ENCODE measurements around the gene SLC13A4. TPM values are rescaled to one million over a fixed set of nuclear protein-coding genes. Genes with fewer than 3 reads are reported as not detected.
A peak's percentile ranks its signal among the peaks of the same experiment; 100 is the strongest.

The SLC13A4 gene
- total and polyA plus RNA-seq, 2 donors (not counting 3 experiments of a cell fraction or from before 2014, with no cell fraction given): not detected

DNA sequence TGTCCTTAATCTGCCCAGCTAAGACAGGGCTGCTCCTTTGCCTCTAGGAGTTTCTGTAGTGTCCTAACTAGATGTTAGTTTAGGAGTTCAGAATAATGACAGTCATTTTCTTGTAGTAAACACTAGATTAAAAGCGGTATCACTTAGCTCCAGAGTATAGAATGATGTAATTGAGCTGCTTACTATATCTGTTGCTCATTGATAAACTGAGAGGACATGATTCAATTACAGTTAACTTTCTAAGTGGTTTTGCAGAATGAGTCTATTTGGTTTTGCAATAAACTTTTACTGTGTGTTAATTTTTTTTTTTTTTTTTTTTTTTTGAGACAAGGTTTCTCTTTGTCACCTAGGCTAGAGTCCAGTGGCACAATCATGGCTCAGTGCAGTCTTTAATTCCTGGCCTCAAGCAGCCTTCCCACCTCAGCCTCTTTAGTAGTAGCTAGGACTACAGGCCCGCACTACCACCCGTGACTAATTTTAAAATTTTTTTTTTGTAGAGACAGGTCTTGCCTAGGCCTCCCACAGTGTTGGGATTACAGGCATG, 63.9 kb downstream of the SLC13A4 start:
- intact Hi-C loops (cut with micrococcal nuclease) (loop anchor here (5.0 to 10.0 kb wide), 3 partner anchors 152 to 1921 kb away; partner anchors contain the start of gene CNOT4), dilution Hi-C loops (cut with MboI; ENCODE audit: extremely low pct_ligation_motif_present, low sequenced_read_pairs) (no loop called here)
- FAIRE-seq: no peak
- Histone ChIP-seq H3K27me3 (ENCODE audit: control insufficient read depth in 2 of 2, insufficient read depth in 2 of 2, low read length in 2 of 2) (no peaks in the 10 kb centered on the region), H3K4me1 (ENCODE audit: control insufficient read depth, extremely low read depth, insufficient read depth, low read length) (peaks cover 33% of the 10 kb centered on the region), H2AFZ (ENCODE audit: low read depth, low read length) (no peak overlapping the region), H4K20me1 (replicated peaks; ENCODE audit: control insufficient read depth, extremely low read depth, insufficient read depth, low read length) (no peaks in the 10 kb centered on the region), H3K27ac (ENCODE audit: insufficient read depth, low read depth, low read length) (no peak overlapping the region), H3K79me2 (ENCODE audit: control insufficient read depth, insufficient read depth, low read length) (peaks cover 52% of the 10 kb centered on the region), H3K36me3 (ENCODE audit: control insufficient read depth in 2 of 2, extremely low read depth in 1 of 2, insufficient read depth in 2 of 2, low read length in 2 of 2) (peaks cover 0 to 2% of the 10 kb centered on the region in 2 experiments), H3K4me3 (replicated peaks in 1 of 3; ENCODE audit: insufficient read depth in 1 of 3, low read depth in 1 of 3, low read length in 3 of 3) (no peak overlapping the region), H3K9me1 (replicated peaks; ENCODE audit: control insufficient read depth, extremely low read depth, insufficient read depth, low read length) (no peaks in the 10 kb centered on the region), H3K4me2 (ENCODE audit: insufficient read depth, low read length) (peak overlapping the region; percentile 49), H3K9me3 (replicated peaks; ENCODE audit: control insufficient read depth, insufficient read depth, low read length) (no peaks in the 10 kb centered on the region), H3K9ac (replicated peaks; ENCODE audit: extremely low read depth, insufficient read depth, low read length) (no peak overlapping the region)
- DNase-seq (ENCODE audit: low read depth, low spot score): no peak
- no TSS peak for BruUV-seq (replicated peaks)
- ChIA-PET CTCF (interaction anchor here (2.5 to 5.7 kb wide), 2 partner anchors 9 to 19 kb away, joined by 8 to 51 read pairs; no protein-coding TSS in a partner anchor), POLR2A (no interaction called here)
- TF ChIP-seq CTCF (IDR thresholded peaks at IDR 0.05; ENCODE audit: extremely low read depth in 1 of 2, insufficient read depth in 1 of 2, low read depth in 1 of 2, low read length in 2 of 2) (no peak), POLR2A (IDR thresholded peaks at IDR 0.05; ENCODE audit: low read depth, low read length) (no peak), POLR2AphosphoS5 (IDR thresholded peaks at IDR 0.05; ENCODE audit: insufficient read depth, low read depth, low read length) (no peak), JUN (IDR thresholded peaks at IDR 0.05; ENCODE audit: borderline replicate concordance, insufficient read depth, insufficient read length, low read depth) (no peak), FOS (IDR thresholded peaks at IDR 0.05; ENCODE audit: borderline replicate concordance, insufficient read depth, low read length) (no peak), MYC (IDR thresholded peaks at IDR 0.05; ENCODE audit: low read depth, low read length) (no peak), EZH2 (IDR thresholded peaks at IDR 0.05; ENCODE audit: borderline replicate concordance, low read depth, low read length, severe bottlenecking) (no peak), GATA2 (IDR thresholded peaks at IDR 0.05; ENCODE audit: insufficient read depth, insufficient read length, low read depth, low read length) (no peak)
- TF ChIP-seq, protein P1, sequence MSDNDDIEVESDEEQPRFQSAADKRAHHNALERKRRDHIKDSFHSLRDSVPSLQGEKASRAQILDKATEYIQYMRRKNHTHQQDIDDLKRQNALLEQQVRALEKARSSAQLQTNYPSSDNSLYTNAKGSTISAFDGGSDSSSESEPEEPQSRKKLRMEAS (IDR thresholded peaks at IDR 0.05; ENCODE audit: insufficient read depth, insufficient read length): no peak
